ENCODE measurements around the gene CALM1.

- TF ChIP-seq TOX (CRISPR knock-in tag; IDR thresholded peaks at IDR 0.05; ENCODE audit: borderline replicate concordance) = no peak
- no peak for TF ChIP-seq ZFP30 (CRISPR knock-in tag; IDR thresholded peaks at IDR 0.05)
- no peak for TF ChIP-seq ZFP3 (CRISPR knock-in tag; IDR thresholded peaks at IDR 0.05)
- TF ChIP-seq ESRRG (CRISPR knock-in tag; IDR thresholded peaks at IDR 0.05) = no peak
- no peak for TF ChIP-seq SNAI2 (CRISPR knock-in tag; IDR thresholded peaks at IDR 0.05)
- no peak for TF ChIP-seq PATZ1 (CRISPR knock-in tag; IDR thresholded peaks at IDR 0.05; ENCODE audit: borderline replicate concordance)
- TF ChIP-seq, protein P1, sequence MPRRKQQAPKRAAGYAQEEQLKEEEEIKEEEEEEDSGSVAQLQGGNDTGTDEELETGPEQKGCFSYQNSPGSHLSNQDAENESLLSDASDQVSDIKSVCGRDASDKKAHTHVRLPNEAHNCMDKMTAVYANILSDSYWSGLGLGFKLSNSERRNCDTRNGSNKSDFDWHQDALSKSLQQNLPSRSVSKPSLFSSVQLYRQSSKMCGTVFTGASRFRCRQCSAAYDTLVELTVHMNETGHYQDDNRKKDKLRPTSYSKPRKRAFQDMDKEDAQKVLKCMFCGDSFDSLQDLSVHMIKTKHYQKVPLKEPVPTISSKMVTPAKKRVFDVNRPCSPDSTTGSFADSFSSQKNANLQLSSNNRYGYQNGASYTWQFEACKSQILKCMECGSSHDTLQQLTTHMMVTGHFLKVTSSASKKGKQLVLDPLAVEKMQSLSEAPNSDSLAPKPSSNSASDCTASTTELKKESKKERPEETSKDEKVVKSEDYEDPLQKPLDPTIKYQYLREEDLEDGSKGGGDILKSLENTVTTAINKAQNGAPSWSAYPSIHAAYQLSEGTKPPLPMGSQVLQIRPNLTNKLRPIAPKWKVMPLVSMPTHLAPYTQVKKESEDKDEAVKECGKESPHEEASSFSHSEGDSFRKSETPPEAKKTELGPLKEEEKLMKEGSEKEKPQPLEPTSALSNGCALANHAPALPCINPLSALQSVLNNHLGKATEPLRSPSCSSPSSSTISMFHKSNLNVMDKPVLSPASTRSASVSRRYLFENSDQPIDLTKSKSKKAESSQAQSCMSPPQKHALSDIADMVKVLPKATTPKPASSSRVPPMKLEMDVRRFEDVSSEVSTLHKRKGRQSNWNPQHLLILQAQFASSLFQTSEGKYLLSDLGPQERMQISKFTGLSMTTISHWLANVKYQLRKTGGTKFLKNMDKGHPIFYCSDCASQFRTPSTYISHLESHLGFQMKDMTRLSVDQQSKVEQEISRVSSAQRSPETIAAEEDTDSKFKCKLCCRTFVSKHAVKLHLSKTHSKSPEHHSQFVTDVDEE (CRISPR knock-in tag; IDR thresholded peaks at IDR 0.05) = no peak
- no peak for TF ChIP-seq RARB (CRISPR knock-in tag; IDR thresholded peaks at IDR 0.05)
- no peak for TF ChIP-seq ISL1 (CRISPR knock-in tag; IDR thresholded peaks at IDR 0.05)
- no peak for TF ChIP-seq GLIS3 (CRISPR knock-in tag; IDR thresholded peaks at IDR 0.05)
These were observed 55.1 kb downstream of the CALM1 start for GRCh38 chr14:90451961-90452360.
